CD4-positive, alpha-beta memory T cell (primary cell): Measurements from ENCODE around the gene DAPK1. TPM values are rescaled to one million over a fixed set of nuclear protein-coding genes. Genes with fewer than 3 reads are reported as not detected.

ENCODE experiments used
- CTCF ChIA-PET: fragments of 350-600 bp; sonication (Branson Sonifier 250); formaldehyde crosslinking; loops from one replicate; lab custom pipeline; 2021; ENCODE audit warnings: inconsistent platforms; ENCODE audit not compliant: partially characterized antibody; lab: Charles Lee
- POLR2A ChIA-PET: fragments of 350-600 bp; sonication (Branson Sonifier 250); formaldehyde crosslinking; loops from one replicate; lab custom pipeline; 2021; ENCODE audit not compliant: partially characterized antibody; lab: Charles Lee
- DNase-seq, 5 donors: peaks; one replicate each; pipeline versions ENCODE4 v3.0.0 to v3.0.0-alpha.2; 2020 to 2022; ENCODE audit warnings: mixed read lengths in 1 of 5
- H3K27ac ChIP-seq: one replicate; pipeline ENCODE4 v1.7.0; 2013; ENCODE audit warnings: low read depth, low read length
- H3K27me3 ChIP-seq: 2 replicates; pipeline ENCODE4 v1.7.0; 2013; ENCODE audit warnings: mild to moderate bottlenecking, low read length, moderate library complexity; ENCODE audit not compliant: insufficient read depth
- H3K36me3 ChIP-seq: 2 replicates; pipeline ENCODE4 v1.7.0; 2013; ENCODE audit warnings: mild to moderate bottlenecking, low read length, moderate library complexity; ENCODE audit not compliant: insufficient read depth
- H3K4me1 ChIP-seq: 2 replicates; pipeline ENCODE4 v1.7.0; 2013; ENCODE audit warnings: mild to moderate bottlenecking, low read length, moderate library complexity; ENCODE audit not compliant: insufficient read depth
- H3K4me3 ChIP-seq, 2 donors: one replicate each; pipeline ENCODE4 v1.7.0; 2013; ENCODE audit warnings: low read length in 2 of 2, mild to moderate bottlenecking in 1 of 2
- H3K9me3 ChIP-seq, 2 donors: one replicate each; pipeline ENCODE4 v1.7.0; 2013; ENCODE audit warnings: low read length in 2 of 2, control low read depth in 1 of 2; ENCODE audit not compliant: control insufficient read depth in 1 of 2
- H3K27ac Mint-ChIP-seq, 7 donors: one replicate each; pipeline ENCODE4 v1.8.0; 2020 to 2021; ENCODE audit warnings: mixed read lengths in 7 of 7, mild to moderate bottlenecking in 6 of 7, inconsistent platforms in 3 of 7, moderate library complexity in 3 of 7
- H3K27me3 Mint-ChIP-seq, 2 donors: one replicate each; pipeline ENCODE4 v1.8.0; 2020 to 2021; ENCODE audit warnings: mixed read lengths in 2 of 2
- H3K36me3 Mint-ChIP-seq, 2 donors: one replicate each; pipeline ENCODE4 v1.8.0; 2020 to 2021; ENCODE audit warnings: mixed read lengths in 2 of 2, inconsistent platforms in 1 of 2, mild to moderate bottlenecking in 1 of 2
- H3K4me1 Mint-ChIP-seq, 4 donors: one replicate each; pipeline ENCODE4 v1.8.0; 2020 to 2021; ENCODE audit warnings: mixed read lengths in 4 of 4, mild to moderate bottlenecking in 1 of 4
- H3K4me3 Mint-ChIP-seq, 8 donors: one replicate each; pipeline ENCODE4 v1.8.0; 2020 to 2021; ENCODE audit warnings: mixed read lengths in 8 of 8, mild to moderate bottlenecking in 7 of 8, moderate library complexity in 6 of 8, inconsistent platforms in 3 of 8
- H3K9me3 Mint-ChIP-seq, 8 donors: one replicate each; pipeline ENCODE4 v1.8.0; 2020 to 2021; ENCODE audit warnings: mixed read lengths in 8 of 8, mild to moderate bottlenecking in 5 of 8, inconsistent platforms in 3 of 8, moderate library complexity in 1 of 8
- intact Hi-C: fragments of 100-400 bp; cut with micrococcal nuclease; formaldehyde crosslinking; loops from one replicate; pipeline ENCODE4 v1.15.1; 2023
- polyA plus RNA-seq, 2 donors: library from polyadenylated mRNA; unstranded; fragments of 300-500 nt; fragmentation: Illumina TruSeq; gene quantifications; one replicate each; pipeline ENCODE4 v1.2.3, GENCODE V29; 2021
- total RNA-seq, 2 experiments: library from RNA; stranded (reverse); gene quantifications; one replicate each; pipeline ENCODE4 v1.2.3, GENCODE V29; 2021

DAPK1 gene
- total and polyA plus RNA-seq, 4 experiments from 2014 or later: 1.7 to 2.2 TPM; not detected in 2

DNA sequence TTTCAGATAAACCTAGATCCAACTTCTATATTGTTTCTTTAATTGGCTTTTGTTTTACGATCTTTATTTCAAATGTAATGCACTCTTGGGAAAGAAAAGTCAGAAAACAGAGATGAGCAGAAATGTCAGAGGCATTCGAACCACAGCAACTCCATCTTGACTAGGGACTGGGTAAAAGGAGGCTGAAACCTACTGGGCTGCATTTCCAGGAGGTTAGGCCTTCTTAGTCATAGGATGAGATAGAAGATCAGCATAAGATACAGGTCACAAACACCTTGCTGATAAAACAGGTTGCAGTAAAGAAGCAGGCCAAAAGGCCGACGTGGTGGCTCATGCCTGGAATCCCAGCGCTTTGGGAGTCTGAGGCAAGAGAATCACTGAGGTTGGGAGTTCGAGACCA is 30.5 kb upstream of the DAPK1 start:
- intact Hi-C loops: no loop called here

DNA sequence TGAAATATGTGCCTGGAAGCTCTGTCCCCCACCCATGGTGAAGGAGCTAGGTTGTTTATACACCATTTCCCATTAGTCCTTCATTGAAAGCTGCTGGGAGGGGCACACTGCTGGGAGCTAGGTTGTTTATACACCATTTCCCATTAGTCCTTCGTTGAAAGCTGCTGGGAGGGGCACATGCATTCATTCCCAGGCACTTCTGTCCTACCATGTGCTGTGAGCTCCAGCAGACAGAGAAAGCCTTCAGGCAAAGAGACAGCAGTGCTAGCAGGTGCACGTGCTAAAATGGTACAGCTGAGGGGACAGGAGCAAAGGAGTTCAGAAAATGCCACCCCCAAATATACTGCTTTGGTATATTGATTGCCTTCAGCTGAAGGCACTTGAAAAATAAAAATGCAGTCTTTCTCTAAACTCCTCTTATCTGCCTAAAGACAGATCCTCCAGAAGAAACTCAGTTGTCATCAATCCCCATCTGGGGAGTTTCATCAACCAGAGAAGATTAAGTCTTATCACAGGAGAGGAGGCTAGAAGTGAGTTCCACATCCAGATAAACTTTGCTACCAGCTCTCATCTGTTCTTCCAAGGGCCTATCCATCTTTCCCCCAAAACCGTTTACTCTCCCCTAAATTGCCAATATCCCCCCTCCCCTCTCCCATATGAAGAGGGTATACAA is 27.7 kb upstream of the DAPK1 start:
- ChIA-PET CTCF (no interaction called here), POLR2A (no interaction called here)
- Mint-ChIP-seq H3K4me1 (no peaks in the 10 kb centered on the region), H3K27me3 (peaks cover 0 to 2% of the 10 kb centered on the region in 2 donors), H3K9me3 (no peaks in the 10 kb centered on the region), H3K27ac (no peak overlapping the region), H3K4me3 (no peak overlapping the region), H3K36me3 (no peaks in the 10 kb centered on the region)
- H3K9me3 ChIP-seq: no peaks in the 10 kb centered on the region
- H3K4me3 ChIP-seq: no peak overlapping the region
- DNase-seq: no peak
- no peak overlapping the region for H3K27ac ChIP-seq
- H3K27me3 ChIP-seq: no peaks in the 10 kb centered on the region
- no peaks in the 10 kb centered on the region for H3K4me1 ChIP-seq
- intact Hi-C loops: no loop called here
- no peaks in the 10 kb centered on the region for H3K36me3 ChIP-seq

More for the DNA sequence above, 30.5 kb upstream of the DAPK1 start:
- ChIA-PET CTCF (no interaction called here), POLR2A (no interaction called here)
- H3K36me3 Mint-ChIP-seq: no peaks in the 10 kb centered on the region
- Histone ChIP-seq H3K27ac (no peak overlapping the region), H3K4me1 (no peaks in the 10 kb centered on the region), H3K27me3 (no peaks in the 10 kb centered on the region), H3K36me3 (no peaks in the 10 kb centered on the region), H3K9me3 (no peaks in the 10 kb centered on the region), H3K4me3 (no peak overlapping the region)
- H3K9me3 Mint-ChIP-seq: peaks cover 0 to 3% (median 0%) of the 10 kb centered on the region in 8 donors
- H3K4me3 Mint-ChIP-seq: peak overlapping the region in 1 of 8 donors; percentile 31
- H3K4me1 Mint-ChIP-seq: peaks cover 0 to 3% (median 0%) of the 10 kb centered on the region in 4 donors
- no peak for DNase-seq
- peaks cover under 1 to 1% of the 10 kb centered on the region in 2 donors for H3K27me3 Mint-ChIP-seq
- H3K27ac Mint-ChIP-seq: no peak overlapping the region

DNA sequence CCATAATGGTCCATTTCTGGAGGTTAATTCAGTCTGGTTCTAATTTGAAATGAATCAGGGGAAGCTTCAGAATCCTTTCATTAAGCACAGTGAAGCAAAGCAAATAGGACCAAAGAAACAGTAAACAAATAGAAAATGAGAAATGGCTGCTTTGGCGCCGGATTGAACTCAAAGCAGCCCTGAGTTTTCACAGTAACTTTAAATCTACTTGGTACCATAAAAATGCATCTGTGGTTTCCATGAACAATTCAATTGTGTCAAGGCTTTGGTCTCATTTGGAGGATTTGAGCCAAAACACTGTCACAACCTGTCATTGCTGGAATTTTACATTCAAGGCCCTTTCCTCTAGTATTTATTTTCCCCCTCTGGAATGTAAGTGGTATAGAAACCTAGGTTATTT is 25.9 kb upstream of the DAPK1 start:
- H3K4me1 Mint-ChIP-seq: no peaks in the 10 kb centered on the region
- Histone ChIP-seq H3K27me3 (no peaks in the 10 kb centered on the region), H3K4me3 (no peak overlapping the region), H3K36me3 (no peaks in the 10 kb centered on the region), H3K9me3 (no peaks in the 10 kb centered on the region), H3K27ac (no peak overlapping the region), H3K4me1 (no peaks in the 10 kb centered on the region)
- no peak overlapping the region for H3K4me3 Mint-ChIP-seq
- intact Hi-C loops: no loop called here
- no peak overlapping the region for H3K27ac Mint-ChIP-seq
- ChIA-PET POLR2A (no interaction called here), CTCF (no interaction called here)
- DNase-seq: no peak
- peaks cover 0 to 2% of the 10 kb centered on the region in 2 donors for H3K27me3 Mint-ChIP-seq
- H3K36me3 Mint-ChIP-seq: no peaks in the 10 kb centered on the region
- no peaks in the 10 kb centered on the region for H3K9me3 Mint-ChIP-seq

DNA sequence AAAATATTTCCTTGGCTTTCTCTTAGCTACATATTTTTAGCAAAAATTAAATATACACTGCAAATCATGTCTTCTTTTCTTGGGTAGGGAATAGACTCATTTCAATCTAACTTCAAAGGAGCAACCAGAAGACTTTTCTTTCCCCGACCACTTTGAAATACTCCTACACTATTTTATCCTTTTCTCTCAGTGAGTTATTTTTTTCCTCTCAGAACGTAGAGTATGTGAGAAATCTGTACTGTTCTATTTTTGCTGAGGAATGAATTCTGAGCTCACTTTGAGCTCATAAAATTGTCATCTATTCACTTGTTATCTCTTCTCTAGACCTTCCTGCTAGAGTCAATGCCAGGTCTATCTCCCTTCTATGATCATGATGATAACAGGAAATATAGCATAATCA is 22.2 kb upstream of the DAPK1 start:
- no peaks in the 10 kb centered on the region for H3K36me3 Mint-ChIP-seq
- H3K27ac Mint-ChIP-seq: no peak overlapping the region
- intact Hi-C loops: no loop called here
- Histone ChIP-seq H3K27ac (no peak overlapping the region), H3K4me1 (no peaks in the 10 kb centered on the region), H3K4me3 (no peak overlapping the region), H3K9me3 (no peaks in the 10 kb centered on the region), H3K27me3 (no peaks in the 10 kb centered on the region), H3K36me3 (no peaks in the 10 kb centered on the region)
- no peak for DNase-seq
- peaks cover 0 to 2% of the 10 kb centered on the region in 2 donors for H3K27me3 Mint-ChIP-seq
- no peak overlapping the region for H3K4me3 Mint-ChIP-seq
- CTCF ChIA-PET: no interaction called here
- no peaks in the 10 kb centered on the region for H3K4me1 Mint-ChIP-seq
- POLR2A ChIA-PET: no interaction called here
- H3K9me3 Mint-ChIP-seq: no peaks in the 10 kb centered on the region

DNA sequence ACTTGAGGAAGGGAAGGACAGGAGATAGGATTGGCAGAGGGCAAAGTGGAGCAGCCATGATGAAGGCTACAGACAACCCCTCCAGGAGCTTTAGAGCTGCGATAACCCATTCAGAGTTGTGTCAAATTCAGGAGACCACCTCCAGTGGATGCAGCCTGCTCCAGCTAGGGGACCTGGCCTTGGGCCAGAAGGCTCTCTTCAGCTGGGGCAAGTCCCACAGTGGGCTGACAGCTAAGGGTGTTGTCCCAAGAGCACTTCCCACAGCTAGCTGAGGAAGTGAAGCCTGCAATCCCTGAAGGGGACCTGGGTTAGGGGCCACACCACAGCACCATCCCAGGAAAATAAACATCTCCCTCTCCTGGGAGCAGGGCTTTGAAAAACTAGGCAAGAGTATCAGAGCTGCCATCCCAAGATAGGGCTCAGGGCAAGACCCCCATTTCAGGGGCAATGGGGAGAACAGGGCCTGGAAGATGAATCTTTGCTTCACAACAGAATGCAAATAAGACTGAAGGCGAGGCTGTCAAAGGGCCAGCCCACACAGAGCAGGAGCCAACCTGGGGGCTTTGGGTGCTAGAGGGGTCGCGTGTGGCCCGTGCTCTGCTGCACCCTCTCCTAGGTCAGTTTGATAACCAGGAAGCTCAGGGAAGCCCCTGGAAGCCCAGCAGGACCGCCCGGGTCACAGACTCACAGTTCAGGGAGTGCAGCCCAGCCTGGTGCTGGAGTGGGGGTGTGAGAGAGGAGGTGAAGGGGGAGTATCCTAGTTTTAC is 19.3 kb upstream of the DAPK1 start:
- no peak overlapping the region for H3K27ac Mint-ChIP-seq
- Histone ChIP-seq H3K4me1 (no peaks in the 10 kb centered on the region), H3K27me3 (no peaks in the 10 kb centered on the region), H3K4me3 (no peak overlapping the region), H3K36me3 (no peaks in the 10 kb centered on the region), H3K9me3 (no peaks in the 10 kb centered on the region), H3K27ac (no peak overlapping the region)
- POLR2A ChIA-PET: no interaction called here
- no peaks in the 10 kb centered on the region for H3K9me3 Mint-ChIP-seq
- H3K4me1 Mint-ChIP-seq: no peaks in the 10 kb centered on the region
- no peak for DNase-seq
- H3K36me3 Mint-ChIP-seq: no peaks in the 10 kb centered on the region
- intact Hi-C loops: no loop called here
- no peak overlapping the region for H3K4me3 Mint-ChIP-seq
- no peaks in the 10 kb centered on the region for H3K27me3 Mint-ChIP-seq
- CTCF ChIA-PET: interaction anchor here (1.6 kb wide), 1 partner anchor 1868 kb away, joined by 4 read pairs; no protein-coding TSS in a partner anchor

DNA sequence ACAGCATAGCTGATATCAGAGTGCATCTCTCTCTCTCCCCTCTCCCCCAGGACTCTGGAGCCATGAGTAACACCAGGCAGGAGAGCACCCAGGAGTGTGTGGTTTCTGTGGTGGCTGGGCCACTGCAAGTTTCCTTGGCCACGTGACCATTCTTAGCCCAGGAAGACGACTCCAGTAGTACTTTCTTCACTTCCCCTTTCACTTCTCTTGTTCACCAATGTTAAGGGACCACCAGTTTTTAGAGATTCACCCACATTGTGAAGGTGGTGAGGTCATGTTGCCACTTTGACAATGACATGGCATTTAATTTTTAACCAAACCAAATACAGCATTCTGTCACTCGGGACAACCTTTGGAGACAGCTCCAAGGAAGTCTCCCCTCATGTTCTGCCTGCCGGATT is 17.9 kb upstream of the DAPK1 start:
- no peak for DNase-seq
- ChIA-PET POLR2A (no interaction called here), CTCF (no interaction called here)
- Mint-ChIP-seq H3K27me3 (no peaks in the 10 kb centered on the region), H3K27ac (no peak overlapping the region), H3K9me3 (no peaks in the 10 kb centered on the region), H3K4me1 (no peaks in the 10 kb centered on the region), H3K36me3 (no peaks in the 10 kb centered on the region), H3K4me3 (no peak overlapping the region)
- Histone ChIP-seq H3K9me3 (no peaks in the 10 kb centered on the region), H3K4me3 (no peak overlapping the region), H3K27ac (no peak overlapping the region), H3K27me3 (no peaks in the 10 kb centered on the region), H3K36me3 (no peaks in the 10 kb centered on the region), H3K4me1 (no peaks in the 10 kb centered on the region)
- intact Hi-C loops: no loop called here

DNA sequence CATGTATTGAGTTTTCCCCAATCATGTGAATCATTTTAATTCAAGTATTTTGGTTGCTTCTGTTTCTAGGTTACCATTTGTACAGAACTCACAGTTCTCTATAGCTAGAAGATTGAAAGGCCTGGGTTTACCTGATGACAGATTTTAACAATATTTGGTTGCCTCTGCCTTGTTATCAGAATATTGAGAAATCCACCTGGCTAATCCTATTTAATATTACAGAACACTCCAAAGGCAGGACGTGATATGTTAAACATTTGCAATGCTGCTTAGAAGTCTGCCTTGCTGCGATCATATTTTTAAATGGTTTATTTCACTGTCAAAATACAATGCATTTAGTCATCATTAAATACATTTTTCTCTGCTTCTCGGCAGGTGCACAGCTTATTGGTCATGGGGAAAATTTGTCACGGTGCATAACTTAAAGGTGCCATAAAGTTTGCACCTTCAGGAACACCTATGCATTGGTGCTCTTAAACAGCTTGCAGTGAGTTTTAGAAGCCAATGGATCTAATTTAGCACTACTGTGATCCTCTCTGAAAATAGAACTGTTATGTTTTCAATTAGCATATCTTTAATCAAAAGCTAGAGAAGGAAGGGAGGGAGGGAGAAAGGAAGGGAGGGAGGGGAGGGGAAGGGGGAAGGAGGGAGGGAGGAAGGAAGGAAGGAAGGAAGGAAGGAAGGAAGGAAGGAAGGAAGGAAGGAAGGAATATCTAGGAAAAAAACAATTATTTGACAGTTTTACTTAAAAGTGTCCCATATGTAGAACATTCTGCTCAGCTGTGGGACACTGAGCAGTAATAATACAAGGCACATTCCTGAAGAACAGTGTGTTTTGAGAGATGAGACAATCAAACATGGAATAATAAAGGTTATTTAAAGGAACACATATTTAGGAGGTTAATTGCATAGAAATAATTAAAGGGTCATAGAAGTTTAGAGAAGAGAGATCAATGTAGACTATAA is 15.5 kb upstream of the DAPK1 start:
- Mint-ChIP-seq H3K27me3 (peaks cover 2 to 4% of the 10 kb centered on the region in 2 donors), H3K27ac (no peak overlapping the region), H3K36me3 (no peaks in the 10 kb centered on the region), H3K4me3 (no peak overlapping the region), H3K4me1 (no peaks in the 10 kb centered on the region), H3K9me3 (no peaks in the 10 kb centered on the region)
- DNase-seq: no peak
- no peaks in the 10 kb centered on the region for H3K27me3 ChIP-seq
- H3K27ac ChIP-seq: no peak overlapping the region
- H3K4me3 ChIP-seq: no peak overlapping the region
- CTCF ChIA-PET: no interaction called here
- no peaks in the 10 kb centered on the region for H3K4me1 ChIP-seq
- intact Hi-C loops: no loop called here
- POLR2A ChIA-PET: no interaction called here
- H3K9me3 ChIP-seq: no peaks in the 10 kb centered on the region
- H3K36me3 ChIP-seq: no peaks in the 10 kb centered on the region
